ENCODE results near the gene PTER. TPM values are rescaled to one million over a fixed set of nuclear protein-coding genes. Genes with fewer than 3 reads are reported as not detected.

Gene PTER
- total and polyA plus RNA-seq, 9 of the 15 experiments (the other 6 are each of a cell fraction or from before 2014, with no cell fraction given) = 15.5 to 42.1 (median 28.6) TPM

DNA sequence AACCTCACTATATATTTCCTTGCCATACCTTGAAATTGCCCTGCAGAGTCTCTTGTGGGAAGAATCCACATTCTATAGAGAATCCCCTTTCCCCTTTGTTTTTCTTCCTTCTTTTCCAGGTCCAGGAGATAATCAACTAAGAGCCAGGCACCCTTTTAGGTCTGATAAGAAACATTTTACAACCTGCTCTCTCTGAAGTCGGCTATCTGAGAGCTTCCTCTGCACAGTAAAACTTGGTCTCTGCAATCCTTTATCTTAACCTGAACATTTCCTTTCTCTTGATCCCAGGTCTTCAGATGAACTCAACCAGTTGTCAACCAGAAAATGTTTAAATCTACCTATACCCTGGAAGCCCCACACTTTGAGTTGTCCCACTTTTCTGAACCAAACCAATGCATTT is 19.5 kb upstream of the PTER start (continued):
- TF ChIP-seq, protein P1, sequence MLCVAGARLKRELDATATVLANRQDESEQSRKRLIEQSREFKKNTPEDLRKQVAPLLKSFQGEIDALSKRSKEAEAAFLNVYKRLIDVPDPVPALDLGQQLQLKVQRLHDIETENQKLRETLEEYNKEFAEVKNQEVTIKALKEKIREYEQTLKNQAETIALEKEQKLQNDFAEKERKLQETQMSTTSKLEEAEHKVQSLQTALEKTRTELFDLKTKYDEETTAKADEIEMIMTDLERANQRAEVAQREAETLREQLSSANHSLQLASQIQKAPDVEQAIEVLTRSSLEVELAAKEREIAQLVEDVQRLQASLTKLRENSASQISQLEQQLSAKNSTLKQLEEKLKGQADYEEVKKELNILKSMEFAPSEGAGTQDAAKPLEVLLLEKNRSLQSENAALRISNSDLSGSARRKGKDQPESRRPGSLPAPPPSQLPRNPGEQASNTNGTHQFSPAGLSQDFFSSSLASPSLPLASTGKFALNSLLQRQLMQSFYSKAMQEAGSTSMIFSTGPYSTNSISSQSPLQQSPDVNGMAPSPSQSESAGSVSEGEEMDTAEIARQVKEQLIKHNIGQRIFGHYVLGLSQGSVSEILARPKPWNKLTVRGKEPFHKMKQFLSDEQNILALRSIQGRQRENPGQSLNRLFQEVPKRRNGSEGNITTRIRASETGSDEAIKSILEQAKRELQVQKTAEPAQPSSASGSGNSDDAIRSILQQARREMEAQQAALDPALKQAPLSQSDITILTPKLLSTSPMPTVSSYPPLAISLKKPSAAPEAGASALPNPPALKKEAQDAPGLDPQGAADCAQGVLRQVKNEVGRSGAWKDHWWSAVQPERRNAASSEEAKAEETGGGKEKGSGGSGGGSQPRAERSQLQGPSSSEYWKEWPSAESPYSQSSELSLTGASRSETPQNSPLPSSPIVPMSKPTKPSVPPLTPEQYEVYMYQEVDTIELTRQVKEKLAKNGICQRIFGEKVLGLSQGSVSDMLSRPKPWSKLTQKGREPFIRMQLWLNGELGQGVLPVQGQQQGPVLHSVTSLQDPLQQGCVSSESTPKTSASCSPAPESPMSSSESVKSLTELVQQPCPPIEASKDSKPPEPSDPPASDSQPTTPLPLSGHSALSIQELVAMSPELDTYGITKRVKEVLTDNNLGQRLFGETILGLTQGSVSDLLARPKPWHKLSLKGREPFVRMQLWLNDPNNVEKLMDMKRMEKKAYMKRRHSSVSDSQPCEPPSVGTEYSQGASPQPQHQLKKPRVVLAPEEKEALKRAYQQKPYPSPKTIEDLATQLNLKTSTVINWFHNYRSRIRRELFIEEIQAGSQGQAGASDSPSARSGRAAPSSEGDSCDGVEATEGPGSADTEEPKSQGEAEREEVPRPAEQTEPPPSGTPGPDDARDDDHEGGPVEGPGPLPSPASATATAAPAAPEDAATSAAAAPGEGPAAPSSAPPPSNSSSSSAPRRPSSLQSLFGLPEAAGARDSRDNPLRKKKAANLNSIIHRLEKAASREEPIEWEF (CRISPR knock-in tag; IDR thresholded peaks at IDR 0.05) = no peak
- TF ChIP-seq ELF1 (tag; IDR thresholded peaks at IDR 0.05) = no peak
- TF ChIP-seq NR2C1 (IDR thresholded peaks at IDR 0.05) = no peak
- TF ChIP-seq NR2C1 (tag; IDR thresholded peaks at IDR 0.05) = no peak
- no peak for TF ChIP-seq STAG1 (CRISPR knock-in tag; IDR thresholded peaks at IDR 0.05; ENCODE audit: borderline replicate concordance)
- TF ChIP-seq ZNF121 (CRISPR knock-in tag; conservative IDR thresholded peaks at IDR 0.05) = no peak
- TF ChIP-seq SNAPC5 (CRISPR knock-in tag; IDR thresholded peaks at IDR 0.05) = no peak
- TF ChIP-seq ZNF384 (IDR thresholded peaks at IDR 0.05; ENCODE audit: low read depth, low read length) = no peak
- TF ChIP-seq OTX1 (CRISPR knock-in tag; IDR thresholded peaks at IDR 0.05) = no peak
- TF ChIP-seq, protein P2, sequence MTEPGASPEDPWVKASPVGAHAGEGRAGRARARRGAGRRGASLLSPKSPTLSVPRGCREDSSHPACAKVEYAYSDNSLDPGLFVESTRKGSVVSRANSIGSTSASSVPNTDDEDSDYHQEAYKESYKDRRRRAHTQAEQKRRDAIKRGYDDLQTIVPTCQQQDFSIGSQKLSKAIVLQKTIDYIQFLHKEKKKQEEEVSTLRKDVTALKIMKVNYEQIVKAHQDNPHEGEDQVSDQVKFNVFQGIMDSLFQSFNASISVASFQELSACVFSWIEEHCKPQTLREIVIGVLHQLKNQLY (CRISPR knock-in tag; conservative IDR thresholded peaks at IDR 0.05) = no peak
- no peak for TF ChIP-seq COPS2 (conservative IDR thresholded peaks at IDR 0.05)
- no peak for TF ChIP-seq RBM22 (IDR thresholded peaks at IDR 0.05; ENCODE audit: low read depth, low read length, poor library complexity, severe bottlenecking)
- TF ChIP-seq DNMT1 (IDR thresholded peaks at IDR 0.05) = no peak
- no peak for TF ChIP-seq ETV6 (IDR thresholded peaks at IDR 0.05; ENCODE audit: borderline replicate concordance in 1 of 2, low read depth in 2 of 2, low read length in 1 of 2)
- no peak for TF ChIP-seq ETV6 (CRISPR knock-in tag; IDR thresholded peaks at IDR 0.05; ENCODE audit: borderline replicate concordance)
- peak; percentile 38; the same call in 1 of the 2 replicates for TF ChIP-seq NCOR1 (IDR thresholded peaks at IDR 0.05)
- TF ChIP-seq TCF3 (CRISPR knock-in tag; IDR thresholded peaks at IDR 0.05) = peak; percentile 70
- TF ChIP-seq TEAD4 (IDR thresholded peaks at IDR 0.05; ENCODE audit: low read length) = peak; percentile 53; the same call in 1 of the 2 replicates
- TF ChIP-seq TEAD4 (CRISPR knock-in tag; IDR thresholded peaks at IDR 0.05; ENCODE audit: borderline replicate concordance) = no peak
- TF ChIP-seq ZFP36 (IDR thresholded peaks at IDR 0.05; ENCODE audit: low read depth, low read length, partially characterized antibody) = no peak
- TF ChIP-seq FOXA3 (CRISPR knock-in tag; conservative IDR thresholded peaks at IDR 0.05 in 1 of 2, IDR thresholded peaks at IDR 0.05 in 1 of 2) = no peak
- no peak for TF ChIP-seq ZBTB34 (CRISPR knock-in tag; IDR thresholded peaks at IDR 0.05)
- no peak for TF ChIP-seq CEBPG (CRISPR knock-in tag; IDR thresholded peaks at IDR 0.05)
- TF ChIP-seq CEBPG (tag; conservative IDR thresholded peaks at IDR 0.05 in 1 of 2, IDR thresholded peaks at IDR 0.05 in 1 of 2) = no peak

Measured in K562 (cell line).